ENCODE measurements around the gene FBXL17.

DNA sequence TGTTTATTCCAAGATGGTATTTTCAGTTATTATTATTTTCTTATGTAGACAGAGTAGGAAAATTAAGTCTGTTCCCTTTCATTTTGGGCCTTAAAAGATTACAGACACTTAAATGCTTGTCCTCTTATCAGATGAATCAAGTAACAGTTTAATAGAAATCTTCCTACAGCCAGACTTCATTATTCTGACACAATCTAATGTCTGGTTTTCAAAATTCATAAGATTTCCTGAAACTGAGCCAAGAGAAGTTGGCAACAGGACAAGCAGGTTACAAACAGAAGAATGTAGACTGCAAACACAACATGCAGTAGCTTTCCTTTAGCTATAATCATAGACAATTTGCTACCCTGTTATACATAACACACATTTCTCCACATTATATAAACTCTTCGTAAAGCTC, 130.5 kb downstream of the FBXL17 start:
- TF ChIP-seq, protein P1, sequence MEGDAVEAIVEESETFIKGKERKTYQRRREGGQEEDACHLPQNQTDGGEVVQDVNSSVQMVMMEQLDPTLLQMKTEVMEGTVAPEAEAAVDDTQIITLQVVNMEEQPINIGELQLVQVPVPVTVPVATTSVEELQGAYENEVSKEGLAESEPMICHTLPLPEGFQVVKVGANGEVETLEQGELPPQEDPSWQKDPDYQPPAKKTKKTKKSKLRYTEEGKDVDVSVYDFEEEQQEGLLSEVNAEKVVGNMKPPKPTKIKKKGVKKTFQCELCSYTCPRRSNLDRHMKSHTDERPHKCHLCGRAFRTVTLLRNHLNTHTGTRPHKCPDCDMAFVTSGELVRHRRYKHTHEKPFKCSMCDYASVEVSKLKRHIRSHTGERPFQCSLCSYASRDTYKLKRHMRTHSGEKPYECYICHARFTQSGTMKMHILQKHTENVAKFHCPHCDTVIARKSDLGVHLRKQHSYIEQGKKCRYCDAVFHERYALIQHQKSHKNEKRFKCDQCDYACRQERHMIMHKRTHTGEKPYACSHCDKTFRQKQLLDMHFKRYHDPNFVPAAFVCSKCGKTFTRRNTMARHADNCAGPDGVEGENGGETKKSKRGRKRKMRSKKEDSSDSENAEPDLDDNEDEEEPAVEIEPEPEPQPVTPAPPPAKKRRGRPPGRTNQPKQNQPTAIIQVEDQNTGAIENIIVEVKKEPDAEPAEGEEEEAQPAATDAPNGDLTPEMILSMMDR (IDR thresholded peaks at IDR 0.05; ENCODE audit: insufficient read depth, low read depth, low read length), result no peak
- no peak for TF ChIP-seq EZH2 (IDR thresholded peaks at IDR 0.05; ENCODE audit: insufficient read depth, low read length)
